ENCODE results near the gene MSRB1. TPM values are rescaled to one million over a fixed set of nuclear protein-coding genes. Genes with fewer than 3 reads are reported as not detected.

MSRB1 gene
- total RNA-seq, 1 experiment from 2014 or later: 26.4 TPM

GRCh38 chr16:1977875-1978268 lies 34.9 kb upstream of the MSRB1 start:
- CTCF ChIA-PET: interaction anchor here (1.5 kb wide), 1 partner anchor 26 kb away, joined by 3 read pairs; no protein-coding TSS in a partner anchor
- POLR2A ChIA-PET: interaction anchor here (1.2 to 1.6 kb wide), 2 partner anchors 13 to 14 kb away, joined by 3 to 7 read pairs; partner anchors contain the start of gene RPS2
- H3K9me3 Mint-ChIP-seq: no peaks in the 10 kb centered on the region

GRCh38 chr16:1976951-1977874 lies 34.2 kb upstream of the MSRB1 start:
- TF ChIP-seq CREM (CRISPR knock-in tag; IDR thresholded peaks at IDR 0.05): no peak
- TF ChIP-seq ESRRA (CRISPR knock-in tag; IDR thresholded peaks at IDR 0.05; ENCODE audit: borderline replicate concordance): no peak
- no peak for TF ChIP-seq TEAD1 (CRISPR knock-in tag; IDR thresholded peaks at IDR 0.05)
- TF ChIP-seq NFYB (CRISPR knock-in tag; conservative IDR thresholded peaks at IDR 0.05; ENCODE audit: low read depth): no peak
- Mint-ChIP-seq H3K36me3 (peaks cover 10% of the 10 kb centered on the region), H3K4me1 (peaks cover 18% of the 10 kb centered on the region), H3K4me3 (no peak overlapping the region), H3K9me3 (no peaks in the 10 kb centered on the region), H3K27me3 (ENCODE audit: low read depth) (peaks cover 26% of the 10 kb centered on the region), H3K27ac (no peak overlapping the region)
- ATAC-seq (no peak), DNase-seq (ENCODE audit: low spot score) (no peak)
- CTCF ChIA-PET: interaction anchor here (0.7 to 1.5 kb wide), 2 partner anchors 27 to 82 kb away, joined by 3 to 4 read pairs; no protein-coding TSS in a partner anchor
- POLR2A ChIA-PET: no interaction called here

More at GRCh38 chr16:1977875-1978268, 34.9 kb upstream of the MSRB1 start:
- peaks cover 10% of the 10 kb centered on the region for H3K36me3 Mint-ChIP-seq
- H3K4me3 Mint-ChIP-seq: no peak overlapping the region
- H3K27me3 Mint-ChIP-seq (ENCODE audit: low read depth): peaks cover 33% of the 10 kb centered on the region
- H3K27ac Mint-ChIP-seq: no peak overlapping the region
- ATAC-seq (no peak), DNase-seq (ENCODE audit: low spot score) (no peak)
- H3K4me1 Mint-ChIP-seq: peaks cover 16% of the 10 kb centered on the region
- TF ChIP-seq ZNF121 (CRISPR knock-in tag; IDR thresholded peaks at IDR 0.05): no peak
- TF ChIP-seq ZNF423 (CRISPR knock-in tag; IDR thresholded peaks at IDR 0.05): no peak
- TF ChIP-seq CREB1 (CRISPR knock-in tag; IDR thresholded peaks at IDR 0.05): no peak
- no peak for TF ChIP-seq ARID4B (CRISPR knock-in tag; IDR thresholded peaks at IDR 0.05; ENCODE audit: borderline replicate concordance)
- no peak for TF ChIP-seq ZNF416 (CRISPR knock-in tag; IDR thresholded peaks at IDR 0.05)
- no peak for TF ChIP-seq CDX4 (CRISPR knock-in tag; IDR thresholded peaks at IDR 0.05; ENCODE audit: borderline replicate concordance)
- no peak for TF ChIP-seq ETV6 (CRISPR knock-in tag; IDR thresholded peaks at IDR 0.05)
- TF ChIP-seq MLX (CRISPR knock-in tag; IDR thresholded peaks at IDR 0.05): no peak
- no peak for TF ChIP-seq ESRRA (CRISPR knock-in tag; IDR thresholded peaks at IDR 0.05; ENCODE audit: borderline replicate concordance)
- no peak for TF ChIP-seq SMAD3 (CRISPR knock-in tag; IDR thresholded peaks at IDR 0.05; ENCODE audit: borderline replicate concordance)
- TF ChIP-seq ZNF232 (CRISPR knock-in tag; IDR thresholded peaks at IDR 0.05): no peak
- no peak for TF ChIP-seq ZBTB21 (CRISPR knock-in tag; IDR thresholded peaks at IDR 0.05; ENCODE audit: borderline replicate concordance)

GRCh38 chr16:1976216-1976520 lies 33.2 kb upstream of the MSRB1 start:
- ATAC-seq (no peak), DNase-seq (ENCODE audit: low spot score) (no peak)
- CTCF ChIA-PET: no interaction called here
- Mint-ChIP-seq H3K4me3 (no peak overlapping the region), H3K27me3 (ENCODE audit: low read depth) (peaks cover 16% of the 10 kb centered on the region), H3K27ac (no peak overlapping the region), H3K9me3 (no peaks in the 10 kb centered on the region), H3K4me1 (peaks cover 17% of the 10 kb centered on the region), H3K36me3 (peaks cover 10% of the 10 kb centered on the region)
- POLR2A ChIA-PET: no interaction called here
- TF ChIP-seq TCF7 (CRISPR knock-in tag; IDR thresholded peaks at IDR 0.05; ENCODE audit: low read depth) (no peak), STAT6 (CRISPR knock-in tag; conservative IDR thresholded peaks at IDR 0.05; ENCODE audit: low read depth) (no peak), ZNF121 (CRISPR knock-in tag; IDR thresholded peaks at IDR 0.05) (no peak), ZNF423 (CRISPR knock-in tag; IDR thresholded peaks at IDR 0.05) (no peak), NFATC4 (CRISPR knock-in tag; IDR thresholded peaks at IDR 0.05) (no peak), NR3C1 (CRISPR knock-in tag; conservative IDR thresholded peaks at IDR 0.05; ENCODE audit: low read depth) (no peak), NFYB (CRISPR knock-in tag; conservative IDR thresholded peaks at IDR 0.05; ENCODE audit: low read depth) (no peak), TEAD1 (CRISPR knock-in tag; IDR thresholded peaks at IDR 0.05) (no peak), CDX4 (CRISPR knock-in tag; IDR thresholded peaks at IDR 0.05; ENCODE audit: borderline replicate concordance) (no peak), TEAD4 (CRISPR knock-in tag; IDR thresholded peaks at IDR 0.05) (no peak)

All from WTC11 (cell line).